Vagina (tissue), 2 donors: ENCODE data around the gene CALR.

Source experiments
- CTCF ChIP-seq, 3 experiments: fragments of 450-650 bp in 2 of 3; fragments of 200-600 bp in 1 of 3; sonication (generic) in 1 of 3; IDR thresholded peaks; one replicate each; pipeline ENCODE4 v1.5.1; 2017 to 2019; ENCODE audit warnings: antibody characterized with exemption in 3 of 3, mild to moderate bottlenecking in 2 of 3, moderate library complexity in 2 of 3
- POLR2A ChIP-seq, 2 donors: fragments of 450-650 bp; IDR thresholded peaks; one replicate each; pipeline ENCODE4 v1.6.1; 2017; ENCODE audit warnings: antibody characterized with exemption in 2 of 2, mild to moderate bottlenecking in 2 of 2, moderate library complexity in 2 of 2
- POLR2AphosphoS5 ChIP-seq, 2 donors: sonication (generic); formaldehyde crosslinking; IDR thresholded peaks; one replicate each; pipeline ENCODE4 v1.9.0; 2017; ENCODE audit warnings: antibody characterized with exemption in 2 of 2, mild to moderate bottlenecking in 2 of 2, low read depth in 1 of 2; ENCODE audit not compliant: insufficient read depth in 1 of 2

- TF ChIP-seq CTCF (IDR thresholded peaks at IDR 0.05), result no peak
- TF ChIP-seq POLR2AphosphoS5 (IDR thresholded peaks at IDR 0.05; ENCODE audit: insufficient read depth in 1 of 2, low read depth in 1 of 2), result no peak
- no peak for TF ChIP-seq POLR2A (IDR thresholded peaks at IDR 0.05)
Measured at GRCh38 chr19:12891553-12892021, 46.8 kb upstream of the CALR start.
